Ectodermal cell (in vitro differentiated cells): ENCODE results near the gene CYREN.
"Not testable (repeated sequence)": the region's sequence is repeated elsewhere in the genome, so short reads cannot be mapped to it uniquely, and the experiment has no call there.

Experiments
- H3K27ac ChIP-seq: 2 replicates; pipeline ENCODE4 v1.7.0; 2013; ENCODE audit warnings: mild to moderate bottlenecking, low read depth, low read length; ENCODE audit not compliant: insufficient read depth, poor library complexity, severe bottlenecking
- H3K27me3 ChIP-seq: 2 replicates; pipeline ENCODE4 v1.7.0; 2013; ENCODE audit warnings: mild to moderate bottlenecking, low read length; ENCODE audit not compliant: insufficient read depth, control insufficient read depth, poor library complexity, severe bottlenecking
- H3K36me3 ChIP-seq: one replicate; pipeline ENCODE4 v1.7.0; 2013; ENCODE audit warnings: low read length; ENCODE audit not compliant: control insufficient read depth, insufficient read depth
- H3K4me1 ChIP-seq: one replicate; pipeline ENCODE4 v1.7.0; 2013; ENCODE audit warnings: low read length; ENCODE audit not compliant: control insufficient read depth, insufficient read depth
- H3K4me3 ChIP-seq: 2 replicates; pipeline ENCODE4 v1.7.0; 2013; ENCODE audit warnings: low read depth, low read length, control low read depth; ENCODE audit not compliant: insufficient read depth
- H3K9me3 ChIP-seq: 2 replicates; pipeline ENCODE4 v1.7.0; 2013; ENCODE audit warnings: mild to moderate bottlenecking, low read length, moderate library complexity; ENCODE audit not compliant: control insufficient read depth
- WGBS, 2 experiments: methylation state at CpG; one replicate each; pipeline ENCODE4 v1.1.7; 2013; ENCODE audit warnings: missing lambda C conversion rate in 2 of 2; 5-methylcytosine and 5-hydroxymethylcytosine counted together

The CYREN gene

DNA sequence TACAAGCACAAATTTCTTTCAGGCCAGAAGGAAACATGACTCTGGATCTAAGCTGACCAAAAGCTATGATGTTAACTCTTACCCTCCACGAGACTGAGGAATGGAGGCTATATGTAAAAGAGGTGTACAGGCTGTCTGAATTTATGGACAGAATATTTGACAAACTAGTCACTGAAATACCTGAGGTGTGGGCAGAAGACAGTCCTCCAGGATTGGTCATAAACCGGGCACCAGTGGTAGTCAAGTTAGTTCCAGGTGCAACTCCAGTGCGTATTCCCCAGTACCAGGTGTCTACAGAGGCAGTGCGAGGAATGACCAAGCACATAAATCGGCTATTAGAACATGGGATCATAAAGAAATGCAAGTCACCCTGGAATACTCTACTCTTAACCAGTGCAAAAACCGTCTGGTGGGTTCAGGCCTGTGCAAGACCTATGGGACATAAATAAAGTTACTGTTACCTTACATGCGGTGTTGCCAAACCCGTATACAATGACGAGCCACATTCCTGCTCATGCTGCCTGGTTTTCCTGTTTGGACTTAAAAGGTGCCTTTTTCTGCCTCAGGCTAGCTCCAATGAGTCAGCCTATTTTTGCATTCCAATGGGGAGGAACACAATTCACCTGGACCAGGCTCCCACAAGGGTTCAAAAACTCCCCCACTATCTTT, 6.7 kb upstream of the CYREN start:
- Histone ChIP-seq H3K36me3 (no peaks in the 10 kb centered on the region), H3K27ac (no peak overlapping the region), H3K4me3 (no peak overlapping the region), H3K27me3 (no peaks in the 10 kb centered on the region), H3K9me3 (peaks cover 3% of the 10 kb centered on the region), H3K4me1 (peaks cover 5% of the 10 kb centered on the region)
- WGBS, 2 experiments, result 92 to 94% methylated on average over 9 of the region's 9 CpGs

DNA sequence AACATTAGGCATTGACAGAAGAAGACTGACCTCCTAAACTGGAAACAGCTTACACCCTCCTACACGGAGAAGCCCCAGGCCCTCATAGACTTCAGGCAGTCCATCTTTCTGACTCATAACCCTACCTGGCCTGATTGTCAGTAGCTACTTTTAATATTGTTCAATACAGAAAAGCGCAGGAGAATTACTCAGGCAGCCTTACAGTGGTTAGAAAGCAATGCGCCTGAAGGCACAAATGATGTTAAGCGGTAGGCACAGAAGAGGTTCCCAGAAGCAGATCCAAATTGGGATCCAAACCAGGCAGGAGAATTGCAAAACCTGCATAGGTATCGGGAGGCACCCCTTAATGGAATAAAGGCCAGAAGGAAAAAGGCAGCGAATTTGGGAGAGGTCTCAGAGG, 5.4 kb upstream of the CYREN start:
- no peak overlapping the region for H3K4me3 ChIP-seq
- 95 to 96% methylated on average over 6 of the region's 6 CpGs for WGBS, 2 experiments
- H3K9me3 ChIP-seq, result peaks cover under 1% of the 10 kb centered on the region
- H3K27me3 ChIP-seq, result no peaks in the 10 kb centered on the region
- H3K4me1 ChIP-seq, result peaks cover 5% of the 10 kb centered on the region
- no peaks in the 10 kb centered on the region for H3K36me3 ChIP-seq
- no peak overlapping the region for H3K27ac ChIP-seq

DNA sequence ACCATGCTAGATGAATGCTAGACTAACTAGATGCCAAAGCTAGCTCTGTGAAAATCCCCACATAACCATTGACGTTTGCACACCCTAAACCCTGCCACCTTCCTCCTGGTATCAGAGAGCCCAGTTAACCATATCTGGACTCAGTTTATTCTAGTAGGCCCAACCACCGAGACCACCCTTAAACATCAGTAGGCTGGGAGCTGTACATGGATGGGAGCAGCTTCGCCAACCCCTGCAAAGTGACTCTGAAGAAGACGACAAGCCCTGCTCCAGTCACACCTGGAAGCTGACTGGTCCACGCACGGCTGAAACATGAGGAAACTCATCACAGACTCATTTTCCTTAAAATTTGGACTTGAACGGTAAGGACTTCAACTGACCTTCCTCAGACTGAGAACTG, 4.4 kb upstream of the CYREN start:
- no peaks in the 10 kb centered on the region for H3K36me3 ChIP-seq
- H3K27me3 ChIP-seq, result no peaks in the 10 kb centered on the region
- no peak overlapping the region for H3K27ac ChIP-seq
- H3K9me3 ChIP-seq, result no peaks in the 10 kb centered on the region
- H3K4me1 ChIP-seq, result peaks cover 5% of the 10 kb centered on the region
- no peak overlapping the region for H3K4me3 ChIP-seq
- whole genome bisulfite sequencing, 2 experiments, result 94 to 96% methylated on average over 6 to 7 of the region's 7 CpGs

DNA sequence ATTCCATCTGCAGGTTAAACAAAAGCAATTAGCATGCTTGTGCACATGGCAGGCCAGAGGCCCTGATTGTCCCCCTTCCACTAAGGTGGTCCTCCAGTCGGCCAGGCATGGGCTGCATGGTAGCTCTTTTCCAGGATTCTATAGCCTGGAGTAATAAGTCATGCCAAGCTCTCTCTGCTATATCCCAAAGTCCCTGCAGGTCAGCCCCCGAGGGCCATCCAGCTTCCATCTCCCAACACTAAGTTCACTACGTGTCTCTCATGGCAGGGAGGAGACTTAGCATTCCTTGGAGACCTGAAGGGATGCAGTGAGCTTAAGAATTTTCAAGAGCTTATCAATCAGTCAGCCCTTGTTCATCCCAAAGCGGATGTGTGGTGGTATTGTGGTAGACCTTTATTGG, 3.4 kb upstream of the CYREN start:
- not testable (repeated sequence) for H3K36me3 ChIP-seq, H3K4me3 ChIP-seq, H3K27ac ChIP-seq, H3K27me3 ChIP-seq, H3K9me3 ChIP-seq
- 91 to 97% methylated on average over 4 of the region's 4 CpGs for WGBS, 2 experiments
- H3K4me1 ChIP-seq, result peaks cover 14% of the 10 kb centered on the region

DNA sequence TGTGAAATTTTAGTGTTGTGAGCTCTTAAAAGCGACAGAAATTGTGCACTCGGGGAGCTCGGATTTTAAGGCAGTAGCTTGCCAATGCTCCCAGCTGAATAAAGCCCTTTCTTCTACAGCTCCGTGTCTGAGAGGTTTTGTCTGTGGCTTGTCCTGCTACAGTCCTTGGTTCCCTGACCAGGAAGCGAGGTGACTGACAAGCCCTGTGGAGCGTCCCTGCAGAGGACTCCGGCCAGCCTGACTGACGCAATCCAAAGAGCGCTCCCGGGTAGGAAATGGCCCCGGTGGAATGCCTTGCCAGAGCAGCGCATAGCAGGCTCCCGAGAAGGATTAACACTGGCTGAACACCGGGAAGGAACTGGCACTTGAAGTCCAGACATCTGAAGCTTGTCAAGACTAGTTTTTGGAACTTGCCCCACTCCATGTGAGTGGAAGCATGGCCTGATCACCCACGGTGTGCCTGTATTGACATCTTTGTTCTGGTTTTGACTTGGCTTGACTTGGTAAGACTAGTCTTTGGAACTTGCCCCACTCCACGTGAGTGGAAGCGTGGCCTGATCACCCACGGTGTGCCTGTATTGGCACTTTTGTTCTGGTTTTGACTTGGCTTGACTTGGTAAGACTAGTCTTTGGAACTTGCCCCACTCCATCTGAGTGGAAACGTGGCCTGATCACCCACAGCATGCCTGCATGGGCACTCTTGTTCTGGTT, 1.2 kb upstream of the CYREN start:
- H3K4me1 ChIP-seq, H3K27me3 ChIP-seq, H3K4me3 ChIP-seq, H3K27ac ChIP-seq, H3K9me3 ChIP-seq: not testable (repeated sequence)
- H3K36me3 ChIP-seq, result peaks cover 15% of the 10 kb centered on the region
- WGBS, 2 experiments, result 87 to 88% methylated on average over 19 of the region's 19 CpGs

DNA sequence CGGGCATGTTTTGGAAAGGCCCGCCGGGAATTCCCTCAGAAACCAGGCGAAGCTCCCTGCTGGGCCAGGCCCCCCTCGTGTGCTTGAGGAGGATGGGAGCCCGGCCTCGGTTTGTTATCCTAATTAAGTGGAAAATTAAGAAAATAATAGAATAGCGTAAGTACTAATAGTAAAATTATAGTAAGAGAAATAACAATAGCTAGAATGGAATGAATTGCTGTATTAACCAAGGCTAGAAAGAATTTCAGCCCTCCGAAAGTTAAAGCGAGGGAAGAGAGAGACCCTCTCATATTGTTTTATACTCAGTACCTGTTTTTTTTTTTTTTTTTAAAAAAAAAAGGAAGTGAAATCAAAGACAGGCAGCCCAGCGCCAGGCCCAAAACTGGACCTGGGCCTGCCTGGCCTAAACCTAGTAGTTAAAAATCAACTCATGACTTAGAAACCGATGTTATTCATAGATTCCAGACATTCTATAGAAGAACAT, 533 bp upstream of the CYREN start:
- peaks cover 22% of the 10 kb centered on the region for H3K36me3 ChIP-seq
- H3K27me3 ChIP-seq, H3K9me3 ChIP-seq, H3K4me1 ChIP-seq: not testable (repeated sequence)
- peak overlapping the region; percentile 91 for H3K4me3 ChIP-seq
- H3K27ac ChIP-seq, result peak overlapping the region; percentile 87
- WGBS, 2 experiments, result 29 to 31% methylated on average over 11 to 12 of the region's 12 CpGs

DNA sequence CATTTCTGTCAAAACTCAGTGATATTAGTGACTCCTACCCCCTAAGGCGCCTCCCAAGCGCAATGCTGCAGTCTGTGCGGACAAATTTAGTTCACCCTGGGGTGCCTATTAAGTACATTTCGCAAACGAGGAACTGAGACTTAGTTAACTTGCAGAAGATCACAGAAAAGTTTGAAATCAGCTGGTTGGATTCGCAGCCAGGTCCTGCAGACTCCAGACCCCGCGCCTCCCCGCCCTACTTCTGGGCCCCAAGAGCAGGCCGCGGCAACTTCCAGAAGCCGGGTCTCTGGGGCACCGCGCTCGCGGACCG, 588 bp downstream of the CYREN start:
- Histone ChIP-seq H3K4me3 (peak overlapping the region; percentile 91), H3K4me1 (peaks cover 9% of the 10 kb centered on the region), H3K36me3 (peaks cover 22% of the 10 kb centered on the region), H3K27me3 (no peaks in the 10 kb centered on the region), H3K9me3 (no peaks in the 10 kb centered on the region), H3K27ac (peak overlapping the region; percentile 87)
- 2 to 3% methylated on average over 17 of the region's 17 CpGs for WGBS, 2 experiments

DNA sequence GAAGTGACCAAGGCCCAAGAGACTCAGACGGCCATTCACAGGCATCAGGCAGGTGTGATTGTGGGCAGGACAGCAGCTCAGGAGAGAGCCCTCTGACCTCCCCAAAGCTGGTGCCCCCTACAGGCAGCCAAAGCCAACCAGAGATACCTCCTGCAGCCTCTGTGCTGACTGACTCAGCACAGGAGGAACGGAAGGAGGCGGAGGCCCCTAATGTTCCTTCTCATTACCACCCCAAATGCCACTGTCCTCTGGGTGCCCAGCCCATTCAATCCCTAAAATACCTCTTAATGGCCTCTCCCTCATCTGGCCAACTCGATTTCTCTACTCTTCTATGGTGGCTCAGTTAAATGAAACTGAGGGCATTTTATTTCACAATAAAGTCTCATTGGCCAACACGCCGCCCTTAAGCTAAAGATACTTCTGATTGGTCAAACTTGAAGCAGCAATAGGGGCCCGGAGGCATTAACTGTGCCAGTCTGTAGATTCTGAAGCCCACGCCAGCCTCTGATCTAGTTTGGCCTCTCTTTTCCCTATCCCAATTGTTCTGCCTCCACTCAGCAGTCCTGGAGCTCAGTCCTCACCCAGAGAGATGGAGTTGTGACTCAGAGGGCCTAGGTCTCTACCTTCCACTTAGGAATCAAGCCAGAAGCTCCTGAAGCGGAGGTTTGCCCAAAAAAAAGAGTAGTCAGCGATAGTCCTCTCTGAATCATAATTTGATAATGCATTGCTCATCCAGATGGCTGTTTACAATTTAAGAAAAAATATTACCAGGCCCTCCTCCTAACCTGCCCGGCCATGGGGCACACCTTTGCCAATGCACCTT, 1.2 kb downstream of the CYREN start:
- Histone ChIP-seq H3K9me3 (no peaks in the 10 kb centered on the region), H3K27ac (no peak overlapping the region), H3K4me1 (peaks cover 9% of the 10 kb centered on the region), H3K27me3 (no peaks in the 10 kb centered on the region), H3K36me3 (peaks cover 27% of the 10 kb centered on the region), H3K4me3 (peak overlapping the region; percentile 91)
- 73 to 77% methylated on average over 10 to 11 of the region's 11 CpGs for WGBS, 2 experiments

DNA sequence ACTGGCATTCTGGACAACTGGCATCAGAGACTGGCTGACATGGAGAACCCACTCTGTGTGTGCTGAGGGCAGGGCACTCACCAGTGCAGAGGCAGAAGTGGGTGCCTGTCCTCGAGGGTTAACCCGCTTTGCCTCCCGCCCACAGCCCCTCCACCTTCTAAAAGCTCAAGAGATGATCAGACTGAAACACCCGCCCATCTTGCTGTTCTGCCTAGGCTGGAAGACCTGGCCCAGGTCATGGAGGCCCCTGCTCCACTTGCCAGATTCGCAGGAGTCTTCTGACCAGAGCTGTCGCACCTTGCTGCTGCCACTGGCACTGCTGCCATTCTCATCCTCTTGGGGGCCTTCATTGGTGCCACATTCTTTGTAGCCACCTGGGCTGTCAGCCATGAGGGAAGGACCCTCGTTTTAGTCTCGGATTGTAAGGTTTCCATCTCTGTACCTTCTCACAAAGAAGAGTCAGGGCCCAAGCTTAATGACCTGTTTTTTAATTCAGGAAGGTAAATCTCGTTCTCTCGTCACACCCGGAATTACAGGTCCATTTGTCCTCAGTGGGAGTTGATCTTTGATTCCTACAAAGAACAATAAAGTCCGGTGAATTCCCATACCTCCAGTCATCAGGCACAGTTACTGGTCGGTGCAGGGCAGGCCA, 1.9 kb downstream of the CYREN start:
- H3K9me3 ChIP-seq, result no peaks in the 10 kb centered on the region
- 90 to 93% methylated on average over 13 of the region's 13 CpGs for WGBS, 2 experiments
- H3K27me3 ChIP-seq, result no peaks in the 10 kb centered on the region
- peaks cover 32% of the 10 kb centered on the region for H3K36me3 ChIP-seq
- H3K27ac ChIP-seq, result no peak overlapping the region
- H3K4me1 ChIP-seq, result peaks cover 9% of the 10 kb centered on the region
- H3K4me3 ChIP-seq, result no peak overlapping the region

DNA sequence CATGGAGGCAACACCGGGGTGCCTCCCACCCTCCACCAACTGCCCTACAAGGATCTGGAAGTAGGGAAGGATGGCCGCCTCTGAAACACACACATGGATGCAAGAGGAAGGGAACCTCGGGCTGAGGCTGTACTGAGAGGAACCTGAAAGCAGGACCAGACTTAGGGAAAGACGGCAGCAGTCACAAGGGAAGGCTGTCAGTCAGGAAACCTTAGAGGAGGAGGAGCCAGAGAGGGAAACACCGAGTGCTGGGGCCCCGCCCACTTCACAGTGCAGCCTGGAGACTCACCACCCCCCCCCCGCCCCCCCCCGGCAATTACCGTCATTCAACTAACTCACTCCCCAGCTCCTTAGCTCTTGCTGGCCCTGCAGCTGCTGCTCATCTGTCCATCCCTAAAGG, 2.5 kb downstream of the CYREN start:
- H3K27ac ChIP-seq, result no peak overlapping the region
- H3K36me3 ChIP-seq, result peaks cover 32% of the 10 kb centered on the region
- H3K27me3 ChIP-seq, result no peaks in the 10 kb centered on the region
- no peak overlapping the region for H3K4me3 ChIP-seq
- no peaks in the 10 kb centered on the region for H3K9me3 ChIP-seq
- 93 to 94% methylated on average over 4 to 5 of the region's 9 CpGs for WGBS, 2 experiments
- peaks cover 9% of the 10 kb centered on the region for H3K4me1 ChIP-seq
